Omental fat pad (tissue), 4 donors: Measurements from ENCODE around the gene ITIH1. TPM values are rescaled to one million over a fixed set of nuclear protein-coding genes. Genes with fewer than 3 reads are reported as not detected.

ENCODE experiments used
- ATAC-seq: fragments of 150-250 bp; one replicate; pipeline ENCODE4 v1.9.1; 2016; ENCODE audit warnings: mild to moderate bottlenecking, moderate library complexity; ENCODE audit not compliant: low FRiP score
- DNase-seq: peaks from one replicate; pipeline ENCODE4 v3.0.0-alpha.2; 2019; ENCODE audit warnings: low spot score
- CTCF ChIP-seq, 3 donors: fragments of 450-650 bp; IDR thresholded peaks; one replicate each; pipeline ENCODE4 v1.5.1; 2016 to 2017; ENCODE audit warnings: antibody characterized with exemption in 3 of 3, mild to moderate bottlenecking in 3 of 3, moderate library complexity in 2 of 3
- total RNA-seq, 4 donors: library from RNA; depleted of rRNA; stranded (reverse); fragments of >200 nt; gene quantifications; one replicate each; pipeline ENCODE4 v1.1.0, GENCODE V29; 2016

The ITIH1 gene
- total RNA-seq, 4 donors from 2014 or later, result 0.94 TPM; not detected in 3

- DNase-seq (no peak), ATAC-seq (no peak)
- TF ChIP-seq CTCF (IDR thresholded peaks at IDR 0.05), result no peak
Observed at GRCh38 chr3:52787246-52787645, 9.8 kb downstream of the ITIH1 start.

GRCh38 chr3:52787672-52788625, 10.6 kb downstream of the ITIH1 start:
- no peak for TF ChIP-seq CTCF (IDR thresholded peaks at IDR 0.05)
- no peak for DNase-seq
- no peak for ATAC-seq

- DNase-seq (no peak), ATAC-seq (no peak)
- no peak for TF ChIP-seq CTCF (IDR thresholded peaks at IDR 0.05)
Observed at GRCh38 chr3:52788890-52789745, 11.7 kb downstream of the ITIH1 start.

- TF ChIP-seq CTCF (IDR thresholded peaks at IDR 0.05), result no peak
- DNase-seq (no peak), ATAC-seq (no peak)
Observed at GRCh38 chr3:52789746-52790040, 12.3 kb downstream of the ITIH1 start.

GRCh38 chr3:52790337-52790736, 12.9 kb downstream of the ITIH1 start:
- DNase-seq (no peak), ATAC-seq (no peak)
- no peak for TF ChIP-seq CTCF (IDR thresholded peaks at IDR 0.05)

- DNase-seq, result no peak
- TF ChIP-seq CTCF (IDR thresholded peaks at IDR 0.05), result no peak
Observed at GRCh38 chr3:52790741-52791140, 13.3 kb downstream of the ITIH1 start.

More at GRCh38 chr3:52790741-52791140, 13.3 kb downstream of the ITIH1 start:
- ATAC-seq, result no peak
